Caco-2 (cell line): ENCODE data around the gene HEATR5A. TPM values are rescaled to one million over a fixed set of nuclear protein-coding genes. Genes with fewer than 3 reads are reported as not detected.
A peak's percentile ranks its signal among the peaks of the same experiment; 100 is the strongest.

Experiments
- BruUV-seq: library from RNA; stranded (reverse); fragments of 400-500 nt; replicated peaks from 2 replicates; lab custom pipeline; 2021; lab: Mats Ljungman, UMichigan
- CTCF ChIA-PET: fragments of 300-600 bp; sonication (Branson Sonifier 250); formaldehyde crosslinking; loops from one replicate; lab custom pipeline; 2022; ENCODE audit warnings: antibody characterized with exemption; lab: Charles Lee
- POLR2A ChIA-PET: fragments of 300-600 bp; sonication (Branson Sonifier 250); formaldehyde crosslinking; loops from one replicate; lab custom pipeline; 2022; ENCODE audit warnings: antibody characterized with exemption; lab: Charles Lee
- DNase-seq, 2 experiments: peaks; one replicate each; pipeline versions ENCODE4 v3.0.0 to v3.0.0-alpha.2; 2020 to 2022
- H3K27me3 ChIP-seq: replicated peaks from 2 replicates; pipeline ENCODE4 v1.6.0; 2011; ENCODE audit warnings: low read length; ENCODE audit not compliant: control insufficient read depth, insufficient read depth
- H3K36me3 ChIP-seq: 2 replicates; pipeline ENCODE4 v1.5.1; 2011; ENCODE audit warnings: low read length; ENCODE audit not compliant: control insufficient read depth, insufficient read depth
- H3K4me1 ChIP-seq: fragments of 250-450 bp; sonication (Bioruptor Pico); 2 replicates; pipeline ENCODE4 v1.5.1; 2020; ENCODE audit warnings: mild to moderate bottlenecking
- H3K4me3 ChIP-seq: 2 replicates; pipeline ENCODE4 v1.5.1; 2011; ENCODE audit warnings: low read depth, mild to moderate bottlenecking, control low read depth, low read length
- H3K9me3 ChIP-seq: fragments of 250-450 bp; sonication (Bioruptor Pico); 2 replicates; pipeline ENCODE4 v1.5.1; 2020; ENCODE audit warnings: mild to moderate bottlenecking, moderate library complexity
- H3K27ac Mint-ChIP-seq: one replicate; pipeline ENCODE4 v1.8.0; 2022; ENCODE audit warnings: mixed read lengths; ENCODE audit not compliant: unreplicated experiment
- H3K27me3 Mint-ChIP-seq: one replicate; pipeline ENCODE4 v1.8.0; 2022; ENCODE audit warnings: mixed read lengths; ENCODE audit not compliant: insufficient read depth, unreplicated experiment
- H3K36me3 Mint-ChIP-seq: one replicate; pipeline ENCODE4 v1.8.0; 2022; ENCODE audit warnings: mild to moderate bottlenecking, mixed read lengths; ENCODE audit not compliant: insufficient read depth, unreplicated experiment
- H3K4me1 Mint-ChIP-seq: one replicate; pipeline ENCODE4 v1.8.0; 2022; ENCODE audit warnings: low read depth, mixed read lengths; ENCODE audit not compliant: unreplicated experiment
- H3K4me3 Mint-ChIP-seq: one replicate; pipeline ENCODE4 v1.8.0; 2022; ENCODE audit warnings: mild to moderate bottlenecking, moderate library complexity, mixed read lengths; ENCODE audit not compliant: unreplicated experiment
- H3K9me3 Mint-ChIP-seq: one replicate; pipeline ENCODE4 v1.8.0; 2022; ENCODE audit warnings: mixed read lengths; ENCODE audit not compliant: unreplicated experiment
- intact Hi-C: fragments of 100-400 bp; cut with micrococcal nuclease; formaldehyde crosslinking; loops from one replicate; pipeline ENCODE4 v1.10.0; 2022; ENCODE audit not compliant: unreplicated experiment
- total RNA-seq: library from RNA; stranded (reverse); gene quantifications from 2 replicates; pipeline ENCODE4 v1.2.3, GENCODE V29; 2022
- TF ChIP-seq, protein P1 (sequence below), 2 experiments: fragments of 200-600 bp in 1 of 2; IDR thresholded peaks; 1 replicate in 1 of 2; 2 replicates in 1 of 2; pipeline versions ENCODE4 v1.5.1 to v1.8.0; 2011 to 2022; ENCODE audit warnings: antibody characterized with exemption in 1 of 2, control low read depth in 1 of 2, inconsistent platforms in 1 of 2, low read depth in 1 of 2, low read length in 1 of 2, mild to moderate bottlenecking in 1 of 2, moderate library complexity in 1 of 2; ENCODE audit not compliant: insufficient read depth in 1 of 2, severe bottlenecking in 1 of 2, unreplicated experiment in 1 of 2

Gene HEATR5A
- total RNA-seq, 1 experiment from 2014 or later, result 55.6 TPM

DNA sequence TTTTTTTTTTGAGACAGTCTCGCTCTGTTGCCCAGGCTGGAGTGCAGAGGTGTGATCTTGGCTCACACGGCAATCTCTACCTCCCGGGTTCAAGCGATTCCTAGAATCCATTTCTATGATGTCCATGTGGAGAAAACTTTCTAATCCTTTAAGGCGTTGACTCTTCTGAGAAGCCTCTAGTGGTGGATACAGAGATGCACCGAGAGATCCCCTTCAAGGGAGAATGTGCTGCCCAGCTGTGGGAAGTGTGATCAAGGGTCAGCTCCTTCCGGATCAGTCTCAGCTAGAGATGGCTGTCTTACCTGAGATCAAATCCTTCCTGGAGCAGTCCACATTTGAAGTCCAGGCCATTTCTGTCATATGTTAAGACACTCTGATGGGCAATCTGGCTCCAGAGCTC is 120.1 kb downstream of the HEATR5A start:
- intact Hi-C loops, result no loop called here
- Mint-ChIP-seq H3K27ac (no peak overlapping the region), H3K4me1 (no peaks in the 10 kb centered on the region), H3K9me3 (no peaks in the 10 kb centered on the region), H3K36me3 (peaks cover 25% of the 10 kb centered on the region), H3K4me3 (no peak overlapping the region), H3K27me3 (no peaks in the 10 kb centered on the region)
- Histone ChIP-seq H3K27me3 (no peaks in the 10 kb centered on the region), H3K9me3 (no peaks in the 10 kb centered on the region), H3K36me3 (no peaks in the 10 kb centered on the region), H3K4me3 (no peak overlapping the region), H3K4me1 (no peaks in the 10 kb centered on the region)
- ChIA-PET CTCF (interaction anchor here (0.5 to 1.4 kb wide), 2 partner anchors 92 to 104 kb away, joined by 5 to 7 read pairs; partner anchors contain the start of gene HECTD1), POLR2A (interaction anchor here (0.6 kb wide), 1 partner anchor 41 kb away, joined by 3 read pairs; no protein-coding TSS in a partner anchor)
- BruUV-seq, result no TSS peak
- peak in 1 of 2 experiments; percentile 18 for DNase-seq
- TF ChIP-seq, protein P1, sequence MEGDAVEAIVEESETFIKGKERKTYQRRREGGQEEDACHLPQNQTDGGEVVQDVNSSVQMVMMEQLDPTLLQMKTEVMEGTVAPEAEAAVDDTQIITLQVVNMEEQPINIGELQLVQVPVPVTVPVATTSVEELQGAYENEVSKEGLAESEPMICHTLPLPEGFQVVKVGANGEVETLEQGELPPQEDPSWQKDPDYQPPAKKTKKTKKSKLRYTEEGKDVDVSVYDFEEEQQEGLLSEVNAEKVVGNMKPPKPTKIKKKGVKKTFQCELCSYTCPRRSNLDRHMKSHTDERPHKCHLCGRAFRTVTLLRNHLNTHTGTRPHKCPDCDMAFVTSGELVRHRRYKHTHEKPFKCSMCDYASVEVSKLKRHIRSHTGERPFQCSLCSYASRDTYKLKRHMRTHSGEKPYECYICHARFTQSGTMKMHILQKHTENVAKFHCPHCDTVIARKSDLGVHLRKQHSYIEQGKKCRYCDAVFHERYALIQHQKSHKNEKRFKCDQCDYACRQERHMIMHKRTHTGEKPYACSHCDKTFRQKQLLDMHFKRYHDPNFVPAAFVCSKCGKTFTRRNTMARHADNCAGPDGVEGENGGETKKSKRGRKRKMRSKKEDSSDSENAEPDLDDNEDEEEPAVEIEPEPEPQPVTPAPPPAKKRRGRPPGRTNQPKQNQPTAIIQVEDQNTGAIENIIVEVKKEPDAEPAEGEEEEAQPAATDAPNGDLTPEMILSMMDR (IDR thresholded peaks at IDR 0.05; ENCODE audit: insufficient read depth in 1 of 2, low read depth in 1 of 2, low read length in 1 of 2, severe bottlenecking in 1 of 2, unreplicated experiment in 1 of 2), result peak; percentile 29 to 32

DNA sequence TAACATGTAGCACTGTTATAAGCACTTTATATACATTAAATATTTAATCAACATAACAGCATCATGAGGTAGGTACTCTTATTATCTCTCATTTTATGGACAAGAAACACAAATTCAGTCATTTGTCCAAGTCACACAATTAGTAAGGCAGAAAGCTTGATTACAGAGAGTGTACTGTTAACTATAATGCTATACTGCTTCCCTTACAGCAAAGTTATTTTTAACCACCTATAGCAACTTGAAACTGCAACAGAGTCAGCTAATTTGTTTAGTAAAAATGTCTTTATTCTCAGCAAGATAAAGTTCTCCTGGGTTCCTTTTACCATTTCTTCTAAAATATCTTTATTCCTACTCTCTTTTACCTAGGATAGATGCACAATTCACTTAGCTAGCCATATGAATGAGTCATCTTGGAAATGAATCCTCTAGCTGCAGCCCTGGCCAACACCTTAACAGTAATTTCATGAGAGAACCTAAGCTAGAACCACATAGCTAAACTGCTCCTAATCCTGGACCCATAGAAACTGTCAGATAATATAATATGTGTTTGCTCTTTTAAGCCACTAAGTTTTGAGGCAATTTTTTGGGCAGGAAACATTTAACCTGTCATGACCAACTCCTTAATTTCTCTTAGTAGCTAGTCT is 122.5 kb downstream of the HEATR5A start:
- Mint-ChIP-seq H3K9me3 (no peaks in the 10 kb centered on the region), H3K4me1 (no peaks in the 10 kb centered on the region), H3K27me3 (no peaks in the 10 kb centered on the region), H3K36me3 (peaks cover 25% of the 10 kb centered on the region), H3K4me3 (no peak overlapping the region), H3K27ac (no peak overlapping the region)
- BruUV-seq, result no TSS peak
- no peak for DNase-seq
- intact Hi-C loops, result no loop called here
- TF ChIP-seq, protein P1 (IDR thresholded peaks at IDR 0.05; ENCODE audit: insufficient read depth in 1 of 2, low read depth in 1 of 2, low read length in 1 of 2, severe bottlenecking in 1 of 2, unreplicated experiment in 1 of 2), result no peak
- no peaks in the 10 kb centered on the region for H3K9me3 ChIP-seq
- no peaks in the 10 kb centered on the region for H3K27me3 ChIP-seq
- ChIA-PET CTCF (no interaction called here), POLR2A (interaction anchor here (0.5 kb wide), 1 partner anchor 10 kb away, joined by 5 read pairs; no protein-coding TSS in a partner anchor)
- no peaks in the 10 kb centered on the region for H3K4me1 ChIP-seq
- no peak overlapping the region for H3K4me3 ChIP-seq
- H3K36me3 ChIP-seq, result no peaks in the 10 kb centered on the region

DNA sequence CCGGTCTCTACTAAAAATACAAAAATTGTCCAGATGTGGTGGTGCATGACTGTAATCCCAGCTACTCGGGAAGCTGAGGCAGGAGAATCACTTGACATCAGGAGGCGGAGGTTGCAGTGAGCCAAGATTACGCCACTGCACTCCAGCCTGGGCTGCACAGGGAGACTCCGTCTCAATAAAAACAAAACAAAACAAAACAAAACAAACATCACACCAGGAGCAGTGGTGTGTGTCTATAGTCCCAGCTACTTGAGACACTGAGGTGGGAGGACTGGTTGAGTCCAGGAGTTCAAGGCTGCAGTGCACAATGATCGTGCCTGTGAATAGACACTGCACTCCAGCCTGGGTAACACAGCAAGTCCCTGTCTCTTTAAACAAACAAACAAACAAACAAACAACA is 123.2 kb downstream of the HEATR5A start:
- Histone ChIP-seq H3K4me3 (no peak overlapping the region), H3K36me3 (no peaks in the 10 kb centered on the region), H3K4me1 (no peaks in the 10 kb centered on the region), H3K9me3 (no peaks in the 10 kb centered on the region), H3K27me3 (no peaks in the 10 kb centered on the region)
- no peak overlapping the region for H3K4me3 Mint-ChIP-seq
- ChIA-PET POLR2A (no interaction called here), CTCF (no interaction called here)
- H3K27me3 Mint-ChIP-seq, result no peaks in the 10 kb centered on the region
- BruUV-seq, result no TSS peak
- DNase-seq, result no peak
- H3K36me3 Mint-ChIP-seq, result peaks cover 22% of the 10 kb centered on the region
- TF ChIP-seq, protein P1 (IDR thresholded peaks at IDR 0.05; ENCODE audit: insufficient read depth in 1 of 2, low read depth in 1 of 2, low read length in 1 of 2, severe bottlenecking in 1 of 2, unreplicated experiment in 1 of 2), result no peak
- no peak overlapping the region for H3K27ac Mint-ChIP-seq
- H3K4me1 Mint-ChIP-seq, result no peaks in the 10 kb centered on the region
- intact Hi-C loops, result no loop called here
- H3K9me3 Mint-ChIP-seq, result no peaks in the 10 kb centered on the region
